Activated CD8-positive, alpha-beta memory T cell treated with anti-CD3 and anti-CD28 coated beads, Interleukin-2, amount 50 U/mL, for 1 hour (primary cell): ENCODE results near the gene FOXB1.

Experiments
- DNase-seq: peaks from one replicate; pipeline ENCODE4 v3.0.0-alpha.2; 2020; ENCODE audit errors: extremely low read depth

FOXB1 gene

GRCh38 chr15:60017538-60018520 is 13.7 kb downstream of the FOXB1 start:
- DNase-seq, result no peak

GRCh38 chr15:60020736-60021135 is 16.6 kb downstream of the FOXB1 start:
- DNase-seq, result no peak

- DNase-seq, result no peak
Observed at GRCh38 chr15:60021589-60022378, 17.7 kb downstream of the FOXB1 start.

- DNase-seq, result no peak
Observed at GRCh38 chr15:60022379-60022741, 18.2 kb downstream of the FOXB1 start.

GRCh38 chr15:60026555-60026954 is 22.4 kb downstream of the FOXB1 start:
- no peak for DNase-seq

- no peak for DNase-seq
Observed at GRCh38 chr15:60035344-60035743, 31.2 kb downstream of the FOXB1 start.

GRCh38 chr15:60039316-60039715 is 35.2 kb downstream of the FOXB1 start:
- no peak for DNase-seq

GRCh38 chr15:60043744-60044435 is 39.8 kb downstream of the FOXB1 start:
- DNase-seq, result no peak

GRCh38 chr15:60044636-60045270 is 40.6 kb downstream of the FOXB1 start:
- no peak for DNase-seq

GRCh38 chr15:60047701-60048100 is 43.6 kb downstream of the FOXB1 start:
- no peak for DNase-seq

- DNase-seq, result no peak
Observed at GRCh38 chr15:60049948-60050347, 45.8 kb downstream of the FOXB1 start.

- no peak for DNase-seq
Observed at GRCh38 chr15:60052796-60053195, 48.7 kb downstream of the FOXB1 start.

GRCh38 chr15:60054472-60054871 is 50.4 kb downstream of the FOXB1 start:
- no peak for DNase-seq
